Bronchial epithelial cell (primary cell): Measurements from ENCODE around the gene ZFAND3. TPM values are rescaled to one million over a fixed set of nuclear protein-coding genes. Genes with fewer than 3 reads are reported as not detected.

Experiments used
- DNase-seq: peaks from one replicate; pipeline ENCODE4 v3.0.0-alpha.2; 2010; ENCODE audit warnings: low read depth
- FAIRE-seq: peaks from 2 replicates; lab custom pipeline; 2011; peaks lifted over from hg19 to GRCh38; lab: Jason Lieb, UNC
- H3K27me3 ChIP-seq: 2 replicates; pipeline ENCODE4 v1.5.1; 2011; ENCODE audit warnings: low read length; ENCODE audit not compliant: control insufficient read depth, insufficient read depth
- H3K36me3 ChIP-seq: 2 replicates; pipeline ENCODE4 v1.5.1; 2011; ENCODE audit warnings: low read length; ENCODE audit not compliant: control insufficient read depth, insufficient read depth
- H3K4me3 ChIP-seq: 2 replicates; pipeline ENCODE4 v1.5.1; 2011; ENCODE audit warnings: mild to moderate bottlenecking, low read depth, low read length, control low read depth
- CTCF ChIP-seq: IDR thresholded peaks from 2 replicates; pipeline ENCODE4 v1.5.1; 2011; ENCODE audit warnings: mild to moderate bottlenecking, moderate library complexity, low read length, control low read depth, inconsistent platforms; ENCODE audit not compliant: insufficient read depth, severe bottlenecking
- total RNA-seq: library from RNA; depleted of rRNA; stranded (reverse); fragments of >200 nt; gene quantifications from 2 replicates; pipeline ENCODE4 v1.2.1, GENCODE V29; 2014

The ZFAND3 gene
- total RNA-seq, 1 donor from 2014 or later, result 25.5 TPM

GRCh38 chr6:38015341-38015740 lies 195.8 kb downstream of the ZFAND3 start:
- H3K4me3 ChIP-seq, result no peak overlapping the region
- no peak for TF ChIP-seq CTCF
- H3K36me3 ChIP-seq, result no peaks in the 10 kb centered on the region
- FAIRE-seq (no peak), DNase-seq (no peak)
- no peaks in the 10 kb centered on the region for H3K27me3 ChIP-seq

- H3K27me3 ChIP-seq, result no peaks in the 10 kb centered on the region
- H3K36me3 ChIP-seq, result no peaks in the 10 kb centered on the region
- DNase-seq, result no peak
- no peak for TF ChIP-seq CTCF
- no peak for FAIRE-seq
- no peak overlapping the region for H3K4me3 ChIP-seq
Observed at GRCh38 chr6:38016824-38017223, 197.3 kb downstream of the ZFAND3 start.

- TF ChIP-seq CTCF, result no peak
- no peak overlapping the region for H3K4me3 ChIP-seq
- H3K27me3 ChIP-seq, result no peaks in the 10 kb centered on the region
- H3K36me3 ChIP-seq, result no peaks in the 10 kb centered on the region
- DNase-seq, result no peak
- no peak for FAIRE-seq
Observed at GRCh38 chr6:38018755-38019165, 199.2 kb downstream of the ZFAND3 start.

- Histone ChIP-seq H3K4me3 (no peak overlapping the region), H3K36me3 (no peaks in the 10 kb centered on the region), H3K27me3 (no peaks in the 10 kb centered on the region)
- FAIRE-seq, result no peak
- no peak for DNase-seq
- TF ChIP-seq CTCF, result no peak
Observed at GRCh38 chr6:38020593-38020992, 201.1 kb downstream of the ZFAND3 start.

GRCh38 chr6:38021029-38021428 lies 201.5 kb downstream of the ZFAND3 start:
- no peak for TF ChIP-seq CTCF

GRCh38 chr6:38021571-38021970 lies 202.0 kb downstream of the ZFAND3 start:
- FAIRE-seq (no peak), DNase-seq (no peak)
- no peak for TF ChIP-seq CTCF
- no peaks in the 10 kb centered on the region for H3K27me3 ChIP-seq
- H3K4me3 ChIP-seq, result no peak overlapping the region
- H3K36me3 ChIP-seq, result no peaks in the 10 kb centered on the region

More at GRCh38 chr6:38021029-38021428, 201.5 kb downstream of the ZFAND3 start:
- DNase-seq, result no peak
- no peaks in the 10 kb centered on the region for H3K27me3 ChIP-seq
- no peaks in the 10 kb centered on the region for H3K36me3 ChIP-seq
- no peak overlapping the region for H3K4me3 ChIP-seq
- no peak for FAIRE-seq
